Right hindlimb (tissue), 1 donor: ENCODE data around the gene AIG1.
A peak's percentile ranks its signal among the peaks of the same experiment; 100 is the strongest.
"Not testable (repeated sequence)": the region's sequence is repeated elsewhere in the genome, so short reads cannot be mapped to it uniquely, and the experiment has no call there.

Source experiments
- DNase-seq: peaks from one replicate; pipeline ENCODE4 v3.0.0-alpha.2; 2018

AIG1 gene

DNA sequence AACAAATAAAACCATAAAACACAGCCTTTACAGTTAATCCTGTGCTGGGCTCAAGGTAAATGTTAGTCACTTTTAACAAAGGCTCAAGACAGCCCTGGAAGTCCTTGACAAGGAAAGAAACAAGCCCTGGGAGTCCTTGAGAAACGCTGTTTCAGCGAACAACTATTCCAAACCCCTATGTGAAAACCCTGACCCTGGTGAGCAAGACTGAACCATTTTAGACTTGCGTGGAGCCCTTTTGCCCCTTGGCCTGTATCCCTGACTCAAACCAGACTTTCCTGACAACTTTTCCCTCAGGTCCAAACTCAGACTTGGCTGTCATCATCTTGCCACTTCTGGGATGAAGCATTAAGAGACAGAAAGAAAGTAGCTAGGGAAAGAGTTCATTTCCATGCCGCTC, 180.4 kb downstream of the AIG1 start:
- no peak for DNase-seq

DNA sequence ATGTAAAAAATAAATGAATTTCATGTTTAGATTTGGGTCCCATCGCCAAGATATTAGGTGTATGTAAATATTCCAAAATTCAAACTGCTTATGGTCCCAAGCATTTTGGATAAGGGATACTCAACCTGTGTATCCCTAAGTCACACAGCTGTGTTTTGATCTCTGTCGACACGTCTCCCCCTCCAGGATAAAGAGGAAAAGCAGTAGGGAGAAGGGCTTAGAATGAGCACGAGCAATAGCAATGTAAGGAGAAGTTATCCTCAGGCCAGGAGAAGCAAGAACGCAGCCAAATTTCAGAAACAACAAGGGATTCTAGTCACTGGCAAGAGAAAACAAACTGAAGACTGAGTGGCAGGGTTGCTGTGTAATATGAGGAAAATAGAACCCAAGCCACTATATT, 181.2 kb downstream of the AIG1 start:
- no peak for DNase-seq

DNA sequence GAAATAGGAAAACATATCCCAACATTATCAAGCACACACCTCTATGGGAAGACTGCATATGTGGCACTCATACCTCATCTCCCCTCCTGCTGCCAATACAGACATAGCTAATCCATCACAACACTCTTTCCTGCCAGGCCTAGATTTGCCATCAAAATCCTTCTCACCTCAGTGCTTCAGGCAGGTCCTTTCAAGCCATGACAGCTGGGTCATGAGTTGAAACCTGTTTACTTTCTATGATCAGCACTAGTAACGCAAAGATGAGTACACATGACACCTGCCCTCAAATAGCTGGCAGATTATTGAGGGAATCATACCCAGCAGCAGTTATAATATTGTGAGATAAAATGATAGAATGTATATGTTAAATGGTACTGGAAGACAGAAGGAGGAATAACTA, 183.1 kb downstream of the AIG1 start:
- no peak for DNase-seq

DNA sequence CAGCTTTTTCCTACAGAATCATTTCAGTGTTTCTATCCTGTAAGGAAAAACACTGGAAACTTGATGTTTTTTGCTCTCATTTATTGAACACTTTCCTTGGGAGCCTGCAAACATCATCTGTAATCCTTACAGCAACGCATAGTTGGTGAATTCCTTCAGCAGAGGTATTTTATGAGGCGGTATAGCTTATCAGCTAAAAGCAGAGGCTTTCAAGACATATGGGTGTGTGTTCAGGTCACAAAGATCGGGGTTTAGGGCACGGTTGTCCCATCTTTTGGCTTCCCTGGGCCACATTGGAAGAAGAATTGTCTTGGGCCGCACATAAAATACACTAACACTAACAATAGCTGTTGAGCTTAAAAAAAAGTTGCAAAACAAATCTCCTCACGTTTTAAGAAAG, 185.0 kb downstream of the AIG1 start:
- DNase-seq = no peak

DNA sequence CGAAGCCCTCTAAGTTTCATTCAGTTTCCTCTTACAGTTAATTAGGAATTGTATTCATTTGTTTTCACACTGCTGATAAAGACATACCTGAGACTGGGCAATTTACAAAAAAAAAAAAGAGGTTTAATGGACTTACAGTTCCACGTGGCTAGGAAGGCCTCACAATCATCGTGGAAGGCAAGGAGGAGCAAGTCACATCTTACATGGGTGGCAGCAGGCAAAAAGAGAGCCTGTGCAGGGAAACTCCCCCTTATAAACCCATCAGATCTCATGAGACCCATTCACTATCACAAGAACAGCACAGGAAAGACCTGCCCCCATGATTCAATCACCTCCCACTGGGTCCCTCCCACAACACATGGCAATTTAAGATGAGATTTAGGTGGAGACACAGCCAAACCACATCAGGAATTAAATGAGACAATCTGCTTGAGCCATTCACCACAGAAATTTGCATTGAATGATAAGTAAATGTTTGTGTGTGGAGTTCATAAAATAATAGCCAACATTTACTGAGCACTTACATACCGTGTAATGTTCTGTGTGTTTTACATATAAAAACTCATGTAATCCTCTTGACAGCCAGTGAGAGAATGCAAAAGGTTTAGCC, 185.6 kb downstream of the AIG1 start:
- DNase-seq = not testable (repeated sequence)

DNA sequence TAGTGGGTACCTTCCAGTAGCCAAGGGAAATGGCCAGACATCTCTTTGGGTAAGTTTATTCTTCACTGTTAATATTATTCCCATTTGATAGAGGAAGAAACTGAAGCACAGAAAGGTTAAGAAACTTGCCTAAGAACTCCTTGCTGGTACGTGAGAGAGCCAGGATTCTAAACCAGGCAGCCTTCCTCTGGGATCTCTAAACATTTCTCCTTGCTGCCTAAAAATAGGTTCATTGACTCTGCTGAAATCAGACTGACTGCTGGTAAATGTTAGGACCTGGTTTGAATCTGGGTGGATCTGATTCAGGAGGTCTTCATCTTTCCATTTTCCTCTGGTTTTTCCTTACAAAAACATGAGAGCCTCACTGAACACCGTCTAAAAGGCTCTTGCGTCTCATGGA, 186.9 kb downstream of the AIG1 start:
- DNase-seq = no peak

DNA sequence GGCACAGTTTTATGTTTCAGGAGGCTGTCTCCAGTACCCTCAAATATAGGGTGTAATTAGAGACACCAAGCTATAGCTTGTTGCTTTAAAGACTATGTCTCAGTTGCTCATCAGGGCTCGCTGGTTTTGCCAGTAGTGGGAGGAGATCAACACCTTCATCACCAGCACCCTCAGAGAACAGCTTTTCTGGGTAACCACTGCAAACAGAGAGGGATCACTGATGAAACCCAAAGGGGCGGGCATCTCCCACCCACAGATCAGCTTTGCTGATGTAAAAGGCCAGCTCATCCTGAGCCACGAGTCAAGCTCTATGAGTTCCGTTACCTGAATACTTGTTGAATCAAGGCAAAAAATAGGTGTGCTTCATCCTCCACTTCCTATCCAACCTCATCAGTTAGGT, 187.7 kb downstream of the AIG1 start:
- no peak for DNase-seq

DNA sequence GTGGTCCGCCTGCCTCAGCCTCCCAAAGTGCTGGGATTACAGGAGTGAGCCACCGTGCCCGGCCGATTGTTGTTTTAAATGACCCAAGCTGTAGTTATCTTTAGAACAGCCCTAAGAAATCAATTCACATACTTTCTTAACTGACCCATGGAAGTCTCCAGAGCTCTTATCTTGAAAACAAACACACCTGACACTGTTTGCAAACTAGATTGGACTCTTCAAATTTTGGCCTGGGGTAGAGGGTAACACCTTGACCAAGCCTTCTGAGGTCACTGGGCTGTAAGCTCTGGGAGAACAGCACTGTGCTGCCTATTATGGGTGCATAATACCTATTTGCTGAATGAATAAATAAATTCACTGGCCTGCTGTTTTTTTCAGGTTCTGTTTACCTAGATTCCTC, 190.6 kb downstream of the AIG1 start:
- no peak for DNase-seq

DNA sequence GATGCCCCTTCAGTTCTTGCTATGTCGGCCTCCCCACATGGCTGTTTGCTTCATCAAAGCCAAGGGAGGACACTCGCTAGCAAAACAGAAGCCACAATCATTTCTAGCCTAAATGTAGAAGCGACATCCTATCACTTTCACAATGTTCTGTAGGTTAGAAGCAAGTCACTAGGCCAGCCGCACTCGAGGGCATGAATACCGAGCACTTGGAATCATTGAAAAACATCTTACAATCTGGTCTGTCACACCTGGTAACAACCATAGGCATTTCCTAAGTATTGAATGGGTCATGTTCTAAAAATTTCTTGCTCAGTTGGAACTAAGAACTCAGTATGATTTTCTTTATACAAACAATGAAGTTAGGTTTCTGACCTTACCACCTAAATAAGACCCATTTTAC, 192.3 kb downstream of the AIG1 start:
- DNase-seq = no peak

DNA sequence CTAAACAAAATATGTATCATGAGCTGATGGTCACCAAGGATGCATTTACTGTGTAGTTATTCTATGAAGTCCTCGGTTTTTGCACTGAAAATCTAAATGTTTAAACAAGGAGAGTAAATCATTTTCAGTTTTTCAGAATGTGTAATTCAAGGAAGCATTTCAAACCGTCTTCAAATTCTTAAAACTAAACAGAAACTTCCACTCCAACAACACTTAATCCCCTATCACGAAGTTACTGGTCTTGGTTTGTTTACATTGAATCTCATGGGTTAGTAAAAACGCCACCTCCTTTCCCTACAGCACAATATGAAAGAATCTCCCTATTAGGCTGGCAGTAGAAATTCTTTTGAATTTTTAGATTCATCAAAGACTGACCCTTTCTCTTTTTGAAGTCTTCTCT, 192.9 kb downstream of the AIG1 start:
- DNase-seq = no peak

DNA sequence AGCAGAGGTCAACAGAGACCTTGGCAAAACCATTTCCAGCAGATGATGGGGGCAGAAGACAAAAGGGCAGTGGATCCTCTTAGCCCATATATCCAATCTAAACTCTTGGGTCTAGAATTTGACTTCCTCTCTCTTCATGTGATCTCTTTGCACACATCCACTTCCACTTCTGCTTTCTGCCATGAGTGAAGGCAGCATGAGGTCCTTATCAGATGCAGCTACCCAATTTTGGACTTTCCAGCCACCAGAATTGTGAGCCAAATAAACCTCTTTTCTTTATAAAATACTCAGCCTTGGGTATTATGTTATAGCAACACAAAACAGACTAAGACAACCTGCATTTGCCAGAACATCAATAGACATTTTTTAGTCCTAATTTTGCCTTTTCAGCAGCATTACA, 198.3 kb downstream of the AIG1 start:
- no peak for DNase-seq

DNA sequence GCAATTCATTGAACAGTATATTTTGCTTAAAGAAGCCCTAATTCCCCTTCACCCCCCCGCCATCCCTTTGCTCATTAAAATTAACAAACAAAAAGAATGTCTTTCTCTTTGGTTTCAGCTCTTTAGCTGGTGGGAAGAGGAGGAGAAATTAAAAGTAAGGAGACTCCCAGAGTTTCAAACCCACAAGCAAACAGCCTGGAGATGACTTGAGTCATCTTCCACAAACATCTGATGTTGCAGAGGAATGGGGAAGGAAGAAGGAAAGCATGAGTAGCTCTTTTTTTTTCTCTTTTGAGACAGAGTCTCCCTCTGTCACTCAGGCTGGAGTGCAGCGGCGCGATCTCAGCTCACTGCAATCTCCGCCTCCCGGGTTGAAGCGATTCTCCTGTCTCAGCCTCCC, 200.2 kb downstream of the AIG1 start:
- DNase-seq = no peak

DNA sequence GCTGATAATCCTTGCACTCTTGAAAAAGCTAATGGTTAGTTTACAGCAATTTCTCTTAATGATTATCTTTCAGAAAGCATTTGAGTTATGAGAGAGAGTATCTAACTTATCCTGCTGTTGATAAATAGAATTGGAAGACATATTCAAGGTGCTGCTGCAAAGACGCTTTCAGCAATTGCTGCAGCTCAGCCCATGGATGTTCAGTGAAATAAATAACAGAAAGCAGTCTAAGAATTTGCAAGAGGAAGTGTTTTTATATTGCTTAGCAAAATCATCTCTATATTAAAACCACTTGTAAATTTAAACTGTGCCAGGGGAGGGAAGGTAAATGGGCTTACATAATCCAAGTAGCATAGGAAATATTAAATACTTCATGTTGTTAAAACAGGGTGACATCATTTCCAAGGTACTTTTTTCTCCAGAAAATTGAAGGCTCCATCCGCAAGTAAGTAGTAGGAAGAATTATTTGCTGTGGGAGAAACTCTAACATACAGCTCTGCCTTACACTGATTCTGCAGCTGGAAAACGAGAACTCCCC, 201.3 kb downstream of the AIG1 start:
- DNase-seq = no peak

DNA sequence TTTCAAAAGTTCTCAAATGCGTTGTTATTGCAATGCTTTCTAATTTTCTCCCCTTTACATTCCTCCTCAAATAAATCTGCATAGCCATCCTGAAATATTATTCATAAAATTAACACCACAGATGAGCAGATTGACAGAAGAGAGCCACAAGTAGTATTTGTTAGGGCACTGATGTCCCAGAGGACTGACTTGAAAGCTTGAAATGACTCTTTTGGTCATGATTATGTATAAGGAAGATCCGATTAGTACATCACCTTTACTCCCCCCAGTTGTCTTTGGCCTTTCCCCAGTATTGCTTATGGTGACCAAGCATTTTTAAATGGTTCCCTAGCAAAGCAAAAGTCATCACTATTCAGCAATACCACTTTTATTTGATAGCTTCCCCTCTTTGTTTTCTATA, 202.2 kb downstream of the AIG1 start:
- DNase-seq = no peak

DNA sequence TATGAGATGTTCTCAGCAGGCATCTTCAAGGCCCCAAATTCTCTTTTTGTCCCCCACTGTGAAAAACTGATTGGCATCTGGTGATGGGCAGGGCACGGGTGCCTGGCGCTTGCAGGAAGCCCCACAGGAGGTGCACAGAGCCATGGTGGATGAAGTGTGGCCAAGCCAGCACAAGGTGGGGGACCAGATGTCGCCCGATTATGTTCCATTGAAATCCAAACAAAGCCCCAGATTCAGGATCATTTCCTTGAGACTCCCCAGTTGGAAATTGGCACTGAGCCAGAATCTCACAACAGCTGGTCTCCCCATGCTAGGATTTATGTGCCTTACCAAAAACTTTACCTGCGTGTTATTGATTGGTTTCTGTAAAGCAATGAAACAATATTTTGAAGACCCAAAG, 203.7 kb downstream of the AIG1 start:
- no peak for DNase-seq

DNA sequence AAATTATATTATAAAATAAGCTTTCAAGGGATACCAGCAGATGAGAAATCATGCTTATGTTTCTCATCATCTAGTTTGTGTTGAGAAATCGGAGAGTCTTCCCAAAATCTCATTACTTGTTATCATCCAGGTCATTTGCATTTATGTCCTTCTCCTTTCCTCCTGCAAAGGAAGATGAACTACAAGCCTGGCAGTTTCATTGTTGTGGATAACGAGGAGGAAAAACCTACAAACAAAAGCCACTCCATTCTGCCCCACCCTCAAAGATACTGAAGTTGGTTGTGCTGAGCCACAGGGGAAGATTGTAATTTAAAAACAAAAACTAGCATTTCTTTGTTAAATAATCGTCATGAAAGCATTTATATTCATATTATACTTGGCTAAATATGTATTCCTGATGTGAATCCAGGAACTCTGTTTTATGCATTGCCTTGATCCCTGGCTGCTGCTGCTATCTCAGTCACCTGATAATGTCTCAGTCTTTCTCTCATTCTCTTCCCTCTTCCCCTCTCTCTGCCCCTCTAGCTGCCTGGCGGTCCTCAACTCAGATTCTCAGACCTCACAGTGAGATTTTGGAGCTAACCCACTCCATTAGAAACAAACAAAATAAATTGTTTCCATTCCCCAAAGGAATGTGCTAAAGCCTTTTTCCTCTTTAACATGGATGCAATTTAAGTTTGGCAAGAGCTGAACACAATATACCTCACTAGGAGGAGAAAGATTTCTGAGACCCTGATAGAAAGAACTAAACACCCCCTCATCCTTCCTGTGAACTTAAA, 204.5 kb downstream of the AIG1 start:
- DNase-seq = peak; percentile 25

DNA sequence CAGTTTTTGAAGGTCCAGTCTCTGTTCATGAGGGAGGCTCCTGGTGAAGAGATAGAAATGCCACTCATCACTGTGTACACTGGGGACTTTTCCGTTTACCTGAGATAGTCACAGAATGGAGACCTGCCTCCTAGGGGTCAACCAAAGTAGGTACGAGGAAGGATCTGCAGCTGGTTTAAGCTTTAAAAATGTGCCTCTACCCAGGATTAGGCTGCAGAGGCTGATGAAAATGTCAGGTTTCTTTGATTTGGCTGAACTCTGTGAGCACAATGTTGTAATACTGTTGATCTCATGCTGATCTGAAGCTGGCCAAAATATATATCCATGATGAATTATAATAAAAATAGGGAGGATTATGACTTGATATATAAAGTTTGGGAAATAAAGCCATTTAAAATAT, 207.1 kb downstream of the AIG1 start:
- DNase-seq = no peak

DNA sequence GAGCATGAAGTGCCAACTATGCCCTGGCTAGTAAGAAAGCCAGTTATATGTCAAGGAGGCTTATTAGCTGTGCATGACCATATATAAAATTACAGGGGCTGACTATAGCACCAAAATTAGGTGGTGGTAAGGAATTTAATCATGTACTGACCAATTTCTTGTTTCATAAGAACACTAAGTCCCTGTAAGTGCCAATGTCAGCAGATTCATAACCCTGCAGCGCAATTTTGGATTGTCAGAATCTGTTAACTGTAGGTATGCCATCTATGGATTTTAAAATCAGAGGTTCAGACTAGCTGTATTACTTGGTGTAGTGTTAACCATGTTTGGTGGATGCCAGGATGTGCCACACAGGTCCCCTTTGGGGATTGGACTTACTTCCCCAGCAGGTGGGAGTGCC, 207.8 kb downstream of the AIG1 start:
- no peak for DNase-seq

DNA sequence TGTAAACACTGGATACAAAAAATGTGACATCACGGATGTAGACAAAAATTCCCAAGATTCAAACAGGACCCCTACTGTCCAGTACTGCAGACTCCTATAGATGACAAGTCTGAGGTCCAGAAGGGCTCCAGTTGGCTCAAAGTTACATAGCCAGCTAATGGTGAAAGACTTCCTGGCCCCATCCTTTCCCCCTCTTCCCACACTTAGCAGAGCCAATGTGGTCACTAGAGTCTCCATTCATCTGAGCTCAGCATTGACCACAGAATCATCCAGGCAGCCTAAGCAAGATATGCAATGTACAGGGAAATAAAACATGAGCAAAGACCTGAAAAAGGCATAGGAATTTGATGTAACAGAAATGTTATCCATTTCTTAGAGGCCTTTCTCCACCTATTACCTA, 209.3 kb downstream of the AIG1 start:
- no peak for DNase-seq

DNA sequence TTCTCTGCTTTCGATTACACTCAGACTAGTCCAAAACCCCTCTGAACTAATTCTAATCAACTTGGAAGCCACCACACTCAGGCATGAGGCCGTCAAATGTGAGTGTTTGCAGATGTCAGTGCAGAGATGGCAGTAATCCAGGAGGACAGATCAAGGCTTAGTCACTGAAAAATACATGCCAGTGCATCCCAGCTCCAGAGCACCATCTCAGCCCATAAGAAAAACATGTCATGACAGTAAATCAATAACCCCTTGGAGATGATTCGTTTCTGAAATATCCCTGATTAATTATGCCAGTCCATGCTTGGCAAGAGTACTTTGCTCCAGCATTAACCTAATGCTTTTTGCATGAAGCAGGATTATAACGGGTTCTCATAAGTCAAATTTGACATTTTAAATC, 210.3 kb downstream of the AIG1 start:
- peak; percentile 48 for DNase-seq

DNA sequence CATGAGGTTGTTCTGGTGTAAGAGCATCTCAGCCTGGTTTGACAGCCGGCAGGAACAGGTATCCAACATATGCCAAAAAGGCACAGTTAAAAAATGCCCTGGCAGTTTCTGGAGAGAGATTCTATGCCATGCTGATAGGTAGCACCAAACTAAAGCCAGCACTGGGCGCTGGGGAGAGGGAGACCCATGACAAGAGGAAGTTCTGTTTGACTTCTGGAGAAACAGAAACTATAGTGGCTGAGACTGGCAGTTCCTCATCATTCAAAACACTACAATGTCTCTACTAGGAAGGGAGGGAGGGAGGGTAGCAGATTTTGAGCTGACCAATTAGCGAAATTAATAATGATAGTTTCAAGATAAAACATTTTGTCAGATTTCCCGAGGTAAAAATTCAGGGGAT, 215.7 kb downstream of the AIG1 start:
- DNase-seq = no peak

DNA sequence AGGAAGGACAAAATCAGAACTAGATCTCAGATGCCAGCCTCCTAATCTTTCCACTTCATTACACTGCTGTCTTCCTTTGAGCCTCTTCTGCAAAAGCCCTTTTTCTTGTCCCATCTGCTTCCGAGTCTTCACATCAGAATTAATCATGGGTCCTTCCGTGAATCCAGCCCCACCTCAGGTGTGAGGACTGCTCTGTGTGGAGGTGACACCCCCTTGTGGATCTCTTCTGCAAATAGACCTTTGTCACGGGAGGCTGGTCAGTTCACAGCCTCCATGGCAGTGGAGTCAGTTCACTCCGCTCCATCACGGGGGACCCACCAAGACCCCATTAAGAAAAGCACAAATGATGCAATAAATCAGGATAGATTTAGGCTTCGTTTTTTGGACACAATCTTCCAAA, 218.7 kb downstream of the AIG1 start:
- no peak for DNase-seq

DNA sequence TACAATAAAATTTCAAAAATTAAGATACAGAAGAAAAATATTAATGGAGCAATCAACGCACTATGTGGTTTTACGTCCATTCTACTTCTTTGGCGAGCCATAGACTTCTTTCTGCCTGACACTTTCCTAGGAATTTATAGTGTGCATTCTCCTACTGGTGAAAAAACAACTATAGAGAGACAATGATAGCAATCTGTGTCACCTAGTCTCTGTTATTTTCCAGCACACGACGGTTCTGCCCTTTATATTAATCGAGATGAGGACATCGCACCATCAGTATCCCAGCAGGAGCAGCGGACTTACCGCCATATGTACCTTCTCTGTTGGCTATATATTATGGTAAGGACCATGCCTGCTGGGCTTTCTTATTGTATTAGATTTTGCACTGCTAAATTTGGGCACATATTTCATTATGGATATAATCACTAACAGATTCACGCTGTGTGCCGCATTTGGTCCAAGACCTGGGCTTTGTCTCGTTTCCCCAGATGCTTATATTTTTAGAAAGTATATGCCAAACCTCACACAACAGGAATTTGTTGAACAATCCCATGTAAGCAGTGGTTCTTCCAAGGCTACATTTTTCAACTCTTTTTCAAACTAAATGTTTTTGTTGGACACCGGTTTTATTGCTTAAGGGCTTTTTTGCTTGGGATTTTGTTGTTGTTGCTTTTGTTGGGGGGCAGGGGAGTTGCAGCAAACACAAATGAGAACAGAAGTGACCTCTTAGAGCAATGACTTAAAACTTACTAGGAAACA, 223.4 kb downstream of the AIG1 start:
- peak; percentile 43 for DNase-seq

DNA sequence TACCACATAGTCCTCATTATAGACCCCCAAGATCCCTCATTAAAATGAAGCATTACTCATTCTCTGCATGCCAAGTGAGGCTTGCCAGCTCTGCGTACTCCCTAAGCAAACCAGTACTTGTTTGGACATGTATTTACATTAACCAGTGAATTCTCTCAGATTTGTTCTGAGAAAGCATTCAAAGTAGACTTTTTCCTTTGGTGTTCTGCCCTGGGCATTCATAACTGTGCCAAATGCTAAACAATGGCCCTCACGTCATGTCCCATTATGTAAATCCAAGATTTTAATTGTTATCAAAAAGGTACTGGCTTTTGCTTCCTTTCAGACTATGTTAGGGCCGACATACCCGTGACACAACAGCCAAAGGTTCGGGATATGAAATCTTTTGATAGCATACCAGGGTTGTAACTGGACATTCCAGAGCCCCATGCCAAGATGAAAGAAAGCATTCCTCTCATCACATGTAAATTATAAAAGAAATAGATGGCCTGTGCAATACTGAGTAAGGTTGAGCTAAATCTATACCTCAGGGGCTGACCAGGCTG, 225.6 kb downstream of the AIG1 start:
- no peak for DNase-seq
